ENCODE data around the gene IL1RAP.

Gene IL1RAP

DNA sequence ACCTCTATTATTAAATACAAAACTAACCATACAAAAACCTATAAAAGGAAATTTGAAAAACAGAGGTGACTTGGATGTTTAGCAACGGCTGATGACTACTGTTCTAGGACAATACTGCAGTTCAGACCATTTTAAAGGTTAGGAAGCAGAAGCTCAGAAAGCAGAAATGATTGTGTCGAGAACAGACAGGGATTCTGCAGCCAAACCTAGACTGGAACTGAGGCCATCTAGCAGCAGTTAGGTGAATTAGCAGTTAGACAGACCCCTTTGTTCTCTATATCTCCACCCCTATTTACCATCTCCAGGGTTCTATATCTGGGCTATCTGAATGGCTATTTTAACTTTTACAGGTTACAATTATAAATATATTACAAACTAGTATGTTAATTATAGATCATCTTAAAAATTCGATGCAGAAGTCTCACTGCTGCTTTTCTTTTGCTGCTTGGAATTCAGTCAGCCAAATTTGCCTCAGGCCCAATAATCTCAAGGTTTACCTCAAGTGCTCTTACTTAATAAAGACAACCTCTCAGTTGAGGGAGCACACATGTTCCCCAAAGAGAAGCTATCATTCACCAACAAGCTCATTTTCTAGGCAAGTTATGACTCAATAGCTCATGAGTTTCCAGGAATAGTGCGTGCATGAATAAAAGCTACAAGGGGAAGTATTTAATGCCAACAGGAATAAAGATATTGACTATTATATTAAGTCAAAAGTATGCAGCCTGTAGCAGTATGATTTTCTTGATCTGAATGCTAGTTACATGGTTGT is 9.3 kb upstream of the IL1RAP start:
- TF ChIP-seq TCF12 (IDR thresholded peaks at IDR 0.05; ENCODE audit: low read depth) (no peak), EGR1 (IDR thresholded peaks at IDR 0.05) (no peak), REST (IDR thresholded peaks at IDR 0.05; ENCODE audit: low read depth) (no peak), TEAD4 (IDR thresholded peaks at IDR 0.05) (no peak), MAX (IDR thresholded peaks at IDR 0.05) (no peak), CREB1 (IDR thresholded peaks at IDR 0.05; ENCODE audit: low read depth) (no peak), TAF1 (IDR thresholded peaks at IDR 0.05; ENCODE audit: low read depth) (no peak), ZBTB7A (IDR thresholded peaks at IDR 0.05; ENCODE audit: low read depth) (no peak), FOXM1 (IDR thresholded peaks at IDR 0.05; ENCODE audit: borderline replicate concordance, low read depth) (no peak), NFIC (IDR thresholded peaks at IDR 0.05) (no peak), YY1 (IDR thresholded peaks at IDR 0.05; ENCODE audit: low read depth) (no peak), RAD21 (IDR thresholded peaks at IDR 0.05; ENCODE audit: low read depth) (no peak), CEBPB (IDR thresholded peaks at IDR 0.05) (no peak), EP300 (IDR thresholded peaks at IDR 0.05; ENCODE audit: borderline replicate concordance) (no peak)
- TF ChIP-seq, protein P1, sequence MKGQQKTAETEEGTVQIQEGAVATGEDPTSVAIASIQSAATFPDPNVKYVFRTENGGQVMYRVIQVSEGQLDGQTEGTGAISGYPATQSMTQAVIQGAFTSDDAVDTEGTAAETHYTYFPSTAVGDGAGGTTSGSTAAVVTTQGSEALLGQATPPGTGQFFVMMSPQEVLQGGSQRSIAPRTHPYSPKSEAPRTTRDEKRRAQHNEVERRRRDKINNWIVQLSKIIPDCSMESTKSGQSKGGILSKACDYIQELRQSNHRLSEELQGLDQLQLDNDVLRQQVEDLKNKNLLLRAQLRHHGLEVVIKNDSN (IDR thresholded peaks at IDR 0.05) = no peak

- TF ChIP-seq EP300 (IDR thresholded peaks at IDR 0.05; ENCODE audit: borderline replicate concordance) = no peak
Observed at GRCh38 chr3:190505381-190506003, 8.4 kb upstream of the IL1RAP start.

DNA sequence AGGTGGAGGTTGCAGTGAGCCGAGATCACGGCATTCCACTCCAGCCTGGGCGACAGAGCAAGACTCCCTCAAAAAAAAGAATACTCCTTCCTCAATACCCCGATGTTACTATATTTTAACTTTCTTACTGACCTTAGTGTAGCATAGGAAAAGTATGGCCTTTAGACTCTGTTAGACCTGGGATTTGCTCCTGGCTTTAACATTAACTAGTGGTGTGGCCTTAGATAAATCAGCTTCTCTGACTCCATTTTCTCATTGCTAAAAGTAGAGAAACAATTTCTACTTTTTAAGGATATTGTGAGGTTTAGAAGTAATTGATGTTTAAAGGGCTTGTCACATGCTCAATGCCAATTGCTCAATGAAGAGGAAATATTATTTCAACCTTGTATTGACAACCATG is 7.6 kb upstream of the IL1RAP start:
- no peak for TF ChIP-seq ZBTB7A (IDR thresholded peaks at IDR 0.05; ENCODE audit: low read depth)
- TF ChIP-seq EGR1 (IDR thresholded peaks at IDR 0.05) = no peak
- no peak for TF ChIP-seq NFIC (IDR thresholded peaks at IDR 0.05)
- no peak for TF ChIP-seq CREB1 (IDR thresholded peaks at IDR 0.05; ENCODE audit: low read depth)
- no peak for TF ChIP-seq REST (IDR thresholded peaks at IDR 0.05; ENCODE audit: low read depth)
- TF ChIP-seq TEAD4 (IDR thresholded peaks at IDR 0.05) = no peak
- no peak for TF ChIP-seq MAX (IDR thresholded peaks at IDR 0.05)
- TF ChIP-seq, protein P1 (IDR thresholded peaks at IDR 0.05) = no peak
- TF ChIP-seq TCF12 (IDR thresholded peaks at IDR 0.05; ENCODE audit: low read depth) = no peak
- TF ChIP-seq RAD21 (IDR thresholded peaks at IDR 0.05; ENCODE audit: low read depth) = no peak

DNA sequence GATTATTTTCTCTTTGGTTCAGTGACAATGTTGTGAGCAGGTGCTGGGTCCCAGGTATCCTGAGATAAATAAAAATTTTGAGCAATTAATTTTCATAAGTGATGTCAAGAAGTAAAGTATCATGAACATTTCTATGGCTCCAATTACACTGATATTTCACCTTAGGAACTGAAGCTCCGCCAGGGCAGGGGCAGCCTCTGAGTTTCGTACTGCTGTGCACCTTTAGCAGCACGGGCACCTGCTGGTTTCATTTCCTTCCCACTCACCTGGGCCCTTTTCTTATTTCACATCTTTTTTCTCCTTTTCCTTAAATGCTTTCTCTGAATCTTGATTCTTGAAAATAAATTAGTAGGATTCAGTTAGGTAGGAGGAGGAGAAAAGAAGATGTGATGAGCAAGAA is 1.2 kb upstream of the IL1RAP start:
- TF ChIP-seq EGR1 (IDR thresholded peaks at IDR 0.05) = no peak
- no peak for TF ChIP-seq YY1 (IDR thresholded peaks at IDR 0.05; ENCODE audit: low read depth)
- no peak for TF ChIP-seq TCF12 (IDR thresholded peaks at IDR 0.05; ENCODE audit: low read depth)
- no peak for TF ChIP-seq NFIC (IDR thresholded peaks at IDR 0.05)
- TF ChIP-seq, protein P1 (IDR thresholded peaks at IDR 0.05) = no peak
- TF ChIP-seq TEAD4 (IDR thresholded peaks at IDR 0.05) = no peak
- TF ChIP-seq CREB1 (IDR thresholded peaks at IDR 0.05; ENCODE audit: low read depth) = no peak
- TF ChIP-seq REST (IDR thresholded peaks at IDR 0.05; ENCODE audit: low read depth) = no peak
- TF ChIP-seq TAF1 (IDR thresholded peaks at IDR 0.05; ENCODE audit: low read depth) = no peak
- TF ChIP-seq CEBPB (IDR thresholded peaks at IDR 0.05) = no peak
- no peak for TF ChIP-seq RAD21 (IDR thresholded peaks at IDR 0.05; ENCODE audit: low read depth)
- TF ChIP-seq EP300 (IDR thresholded peaks at IDR 0.05; ENCODE audit: borderline replicate concordance) = no peak
- no peak for TF ChIP-seq MAX (IDR thresholded peaks at IDR 0.05)
- no peak for TF ChIP-seq ZBTB7A (IDR thresholded peaks at IDR 0.05; ENCODE audit: low read depth)
- TF ChIP-seq FOXM1 (IDR thresholded peaks at IDR 0.05; ENCODE audit: borderline replicate concordance, low read depth) = no peak

Data from Ishikawa (cell line).